GM19099 (cell line): ENCODE results near the gene CCDC88B.
A peak's percentile ranks its signal among the peaks of the same experiment; 100 is the strongest.

Experiments used
- POLR2A ChIP-seq: IDR thresholded peaks from 3 replicates; pipeline ENCODE4 v1.6.1; 2011; ENCODE audit warnings: low read depth; ENCODE audit not compliant: insufficient read length; ENCODE audit errors: extremely low read depth

Gene CCDC88B

DNA sequence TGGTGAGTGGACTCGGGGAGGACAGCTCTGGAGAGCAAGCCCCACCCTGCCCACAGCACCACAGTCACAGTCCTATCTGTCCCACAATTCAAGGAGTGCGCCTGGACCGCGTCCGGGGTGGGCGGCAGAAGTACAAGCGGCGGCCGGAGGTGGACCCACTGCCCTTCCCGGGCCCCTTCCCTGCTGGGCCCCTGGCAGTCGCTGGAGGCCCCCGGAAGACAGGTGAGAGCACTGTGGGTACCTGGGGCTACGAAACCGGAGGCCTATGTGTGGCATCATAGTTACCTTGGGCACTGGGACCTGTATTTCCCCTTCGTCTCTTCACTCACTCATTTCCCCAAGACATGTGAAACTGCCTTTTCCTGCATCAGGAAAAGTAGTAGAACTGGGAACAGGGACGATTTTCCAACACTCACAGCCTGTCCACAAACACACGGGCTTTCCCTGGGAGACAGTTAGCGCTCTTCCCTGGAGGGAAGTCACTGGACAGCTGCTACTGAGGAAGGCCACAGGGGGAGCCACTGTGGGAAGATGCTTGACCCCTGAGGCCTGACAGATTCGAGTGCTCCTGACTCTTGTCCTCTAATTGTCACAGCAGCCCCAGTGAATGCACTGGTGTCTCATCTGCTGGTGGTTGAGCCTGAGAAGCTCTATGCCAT is 25.7 kb upstream of the CCDC88B start:
- no peak for TF ChIP-seq POLR2A

DNA sequence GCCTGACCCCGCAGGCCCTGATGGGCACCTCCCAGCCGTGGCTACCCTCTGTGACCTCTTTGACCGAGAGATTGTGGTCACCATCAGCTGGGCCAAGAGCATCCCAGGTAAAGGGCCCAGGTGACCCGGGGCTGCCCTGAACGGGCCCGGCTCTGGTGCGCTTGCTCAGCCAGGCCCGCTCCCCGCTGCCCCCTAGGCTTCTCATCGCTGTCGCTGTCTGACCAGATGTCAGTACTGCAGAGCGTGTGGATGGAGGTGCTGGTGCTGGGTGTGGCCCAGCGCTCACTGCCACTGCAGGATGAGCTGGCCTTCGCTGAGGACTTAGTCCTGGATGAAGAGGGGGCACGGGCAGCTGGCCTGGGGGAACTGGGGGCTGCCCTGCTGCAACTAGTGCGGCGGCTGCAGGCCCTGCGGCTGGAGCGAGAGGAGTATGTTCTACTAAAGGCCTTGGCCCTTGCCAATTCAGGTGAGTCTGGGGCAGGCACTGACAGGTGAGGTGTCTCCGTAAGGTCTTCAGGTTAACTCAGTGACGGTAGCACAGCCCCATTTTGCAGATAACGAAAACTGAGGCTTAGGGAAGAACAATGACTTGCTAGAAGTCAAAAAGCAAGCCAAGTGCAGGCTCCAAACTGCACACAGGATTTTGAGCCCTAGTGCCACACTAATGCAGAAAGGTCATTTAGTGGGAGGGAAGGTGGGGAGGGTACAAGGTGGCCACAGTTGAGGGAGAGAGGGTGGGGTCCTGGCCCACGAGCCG is 25.0 kb upstream of the CCDC88B start:
- TF ChIP-seq POLR2A: no peak

DNA sequence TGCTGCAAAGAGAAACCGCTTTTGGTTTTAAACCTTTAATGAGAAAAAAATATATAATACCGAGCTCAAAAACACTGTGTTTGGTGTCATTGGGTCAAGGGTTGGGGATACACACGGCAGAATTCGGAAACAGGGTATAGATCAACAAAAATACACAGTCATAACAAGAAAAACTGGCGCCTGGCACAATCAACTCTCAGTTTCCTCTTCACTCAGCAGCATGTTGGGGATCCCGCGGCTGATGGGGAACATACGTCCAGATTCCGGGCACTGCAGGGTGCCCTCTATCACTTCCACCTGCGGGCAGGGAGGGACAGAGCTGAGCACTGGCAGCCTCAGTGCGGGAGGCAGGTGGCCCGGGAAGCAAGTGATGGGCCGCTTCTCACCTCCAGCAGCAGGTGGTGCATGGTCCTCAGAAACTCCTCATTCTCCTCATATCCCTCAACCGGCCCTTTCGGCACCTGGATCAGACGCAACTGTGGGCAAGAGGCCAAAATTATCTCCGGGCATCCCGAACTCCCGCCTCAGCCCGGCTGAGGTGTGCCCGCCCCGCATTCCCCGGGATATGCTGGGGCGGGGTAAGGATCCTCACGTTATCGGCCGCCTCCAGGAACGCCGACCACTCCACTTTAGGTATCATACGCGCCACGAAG is 23.2 kb upstream of the CCDC88B start:
- TF ChIP-seq POLR2A: no peak

DNA sequence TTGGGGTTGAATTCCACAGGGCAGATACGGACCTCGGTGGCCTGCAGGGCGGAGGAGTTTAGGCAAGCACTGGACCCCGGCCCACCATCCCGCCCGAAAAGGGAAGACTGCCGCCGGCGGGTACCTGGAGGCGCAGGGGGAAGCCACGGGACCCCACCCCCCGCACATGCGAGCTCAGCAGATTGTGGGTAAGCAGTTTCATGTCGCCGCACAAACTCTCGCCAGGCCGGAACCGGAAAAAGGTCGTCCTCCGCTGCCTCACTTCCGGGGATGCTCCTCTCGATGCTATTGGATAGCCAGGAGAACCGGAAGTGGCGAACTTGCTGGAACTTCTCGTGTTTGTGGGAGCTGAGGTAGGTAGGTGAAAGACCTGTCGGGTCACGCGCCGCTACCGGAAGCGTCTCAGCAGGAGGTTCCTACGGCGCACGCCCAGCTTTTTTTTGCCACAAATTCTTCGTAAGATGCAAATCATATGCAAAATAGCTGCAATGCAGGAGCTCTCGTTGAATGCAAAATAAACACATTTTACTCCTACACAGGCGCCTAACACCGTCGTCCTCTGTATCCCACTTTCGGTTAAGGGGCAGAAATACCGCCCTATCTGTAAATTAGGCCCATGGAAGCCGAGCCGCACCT is 22.6 kb upstream of the CCDC88B start, which contains the start of gene TRMT112:
Gene TRMT112, minus strand, starts transcription at position 235 of the 636 bp plus-strand sequence. Its CDS starts 33 bp downstream, at position 202.
- TF ChIP-seq POLR2A: peak; percentile 86

DNA sequence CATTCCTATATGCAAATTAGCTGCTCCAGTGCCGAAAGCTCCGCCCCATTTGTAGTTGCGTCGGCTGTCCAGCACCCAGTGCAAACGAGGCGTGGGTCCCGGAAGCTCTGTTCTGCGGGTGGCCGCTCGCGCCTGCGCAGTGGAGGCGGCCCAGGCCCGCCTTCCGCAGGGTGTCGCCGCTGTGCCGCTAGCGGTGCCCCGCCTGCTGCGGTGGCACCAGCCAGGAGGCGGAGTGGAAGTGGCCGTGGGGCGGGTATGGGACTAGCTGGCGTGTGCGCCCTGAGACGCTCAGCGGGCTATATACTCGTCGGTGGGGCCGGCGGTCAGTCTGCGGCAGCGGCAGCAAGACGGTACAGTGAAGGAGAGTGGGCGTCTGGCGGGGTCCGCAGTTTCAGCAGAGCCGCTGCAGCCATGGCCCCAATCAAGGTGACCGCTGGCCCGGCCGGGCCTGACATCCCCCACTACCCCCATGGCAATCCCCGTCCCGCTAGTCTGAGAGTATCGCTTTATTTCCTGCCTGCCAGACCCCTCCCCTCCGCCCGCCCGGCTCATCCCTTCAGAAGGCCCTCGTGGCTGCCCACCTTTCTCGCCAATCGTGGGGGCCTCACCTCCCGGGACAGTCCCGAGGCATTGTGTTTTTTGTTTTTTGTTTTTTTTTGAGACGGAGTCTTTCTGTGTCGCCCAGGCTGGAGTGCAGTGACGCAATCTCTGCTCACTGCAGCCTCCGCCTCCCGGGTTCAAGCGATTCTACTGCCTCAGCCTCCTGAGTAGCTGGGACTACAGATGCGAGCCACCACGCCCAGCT is 21.8 kb upstream of the CCDC88B start, which contains the start of gene PRDX5:
Gene PRDX5, plus strand, starts transcription at position 161 of the 805 bp plus-strand sequence. Its CDS starts 95 bp downstream, at position 256.
- peak; percentile 82 for TF ChIP-seq POLR2A

DNA sequence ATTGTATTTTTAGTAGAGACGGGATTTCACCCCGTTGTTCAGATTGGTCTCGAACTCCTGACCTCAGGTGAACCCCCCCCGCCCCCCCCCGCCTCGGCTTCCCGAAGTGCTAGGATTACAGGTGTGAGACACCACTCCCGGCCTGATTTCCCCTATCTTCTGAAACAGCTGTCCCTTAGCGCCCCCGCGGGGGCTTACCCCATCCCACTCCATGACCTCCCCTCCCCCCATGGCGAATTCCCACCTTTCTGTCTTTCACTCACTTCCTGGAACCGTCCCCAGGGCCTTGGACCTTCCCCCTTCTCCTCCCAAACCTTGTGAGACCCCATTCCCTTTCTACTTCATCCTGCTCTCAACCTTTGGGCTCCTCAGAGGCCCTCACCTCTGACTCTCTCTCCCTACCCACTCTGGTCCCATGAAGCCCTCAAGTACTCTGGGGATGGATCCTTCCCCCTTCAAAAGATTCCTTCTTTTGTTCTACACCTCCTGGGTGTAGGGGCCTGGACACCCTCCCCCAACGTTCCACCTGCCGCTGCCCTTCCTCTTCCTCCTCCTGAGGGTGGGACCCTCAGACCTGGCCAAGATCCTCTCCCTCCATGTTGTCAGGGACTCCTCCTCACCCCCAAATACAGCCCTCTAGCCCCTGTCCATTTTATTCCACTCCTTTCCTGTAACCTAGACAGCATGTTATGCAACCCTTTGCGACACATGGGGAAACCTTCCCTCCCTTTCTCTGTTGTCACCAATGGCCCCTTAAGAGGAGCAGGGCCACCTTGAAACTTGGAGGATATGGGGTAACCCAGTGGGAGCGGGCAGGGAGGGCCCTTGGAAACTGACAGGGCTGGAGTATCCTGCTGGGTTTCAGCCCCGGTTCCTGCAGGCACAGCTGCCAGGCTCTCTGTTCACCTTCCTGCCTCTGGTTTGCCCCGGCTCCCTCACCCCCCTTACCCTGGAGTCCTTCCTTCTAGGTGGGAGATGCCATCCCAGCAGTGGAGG is 20.9 kb upstream of the CCDC88B start:
- no peak for TF ChIP-seq POLR2A

DNA sequence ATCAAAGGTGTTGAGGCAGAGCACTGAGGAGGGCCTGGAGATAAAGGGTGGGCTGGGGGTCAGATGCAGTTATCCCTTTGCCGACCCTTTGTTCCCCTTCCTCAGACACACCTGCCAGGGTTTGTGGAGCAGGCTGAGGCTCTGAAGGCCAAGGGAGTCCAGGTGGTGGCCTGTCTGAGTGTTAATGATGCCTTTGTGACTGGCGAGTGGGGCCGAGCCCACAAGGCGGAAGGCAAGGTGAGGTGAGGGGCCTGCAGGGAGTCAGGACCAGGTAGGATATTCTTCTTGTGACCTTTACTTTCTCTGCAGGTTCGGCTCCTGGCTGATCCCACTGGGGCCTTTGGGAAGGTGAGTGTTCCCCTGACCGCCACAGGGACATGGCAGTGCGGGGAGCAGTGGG is 19.4 kb upstream of the CCDC88B start:
- TF ChIP-seq POLR2A: no peak

DNA sequence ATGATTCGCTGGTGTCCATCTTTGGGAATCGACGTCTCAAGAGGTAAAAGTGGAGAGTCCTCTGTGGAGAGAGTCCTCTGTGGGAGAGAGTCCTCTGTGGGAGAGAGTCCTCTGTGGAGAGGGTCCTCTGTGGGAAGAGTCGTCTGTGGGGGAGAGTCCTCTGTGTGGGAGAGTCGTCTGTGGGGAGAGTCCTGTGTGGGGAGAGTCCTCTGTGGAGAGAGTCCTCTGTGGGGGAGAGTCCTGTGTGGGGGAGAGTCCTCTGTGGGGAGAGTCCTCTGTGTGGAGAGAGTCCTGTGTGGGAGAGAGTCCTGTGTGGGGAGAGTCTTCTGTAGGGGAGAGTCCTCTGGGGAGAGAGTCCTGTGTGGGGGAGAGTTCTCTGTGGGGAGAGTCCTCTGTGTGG is 19.0 kb upstream of the CCDC88B start:
- no peak for TF ChIP-seq POLR2A

DNA sequence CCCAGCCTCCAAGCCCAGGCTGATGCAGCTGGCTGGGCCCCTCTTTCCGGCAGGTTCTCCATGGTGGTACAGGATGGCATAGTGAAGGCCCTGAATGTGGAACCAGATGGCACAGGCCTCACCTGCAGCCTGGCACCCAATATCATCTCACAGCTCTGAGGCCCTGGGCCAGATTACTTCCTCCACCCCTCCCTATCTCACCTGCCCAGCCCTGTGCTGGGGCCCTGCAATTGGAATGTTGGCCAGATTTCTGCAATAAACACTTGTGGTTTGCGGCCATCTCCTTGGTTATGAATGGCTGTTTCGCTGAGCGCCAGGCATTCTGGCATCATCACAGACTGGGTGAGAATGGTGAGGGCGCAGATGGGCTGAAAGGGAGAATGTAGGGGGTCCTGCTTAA is 18.5 kb upstream of the CCDC88B start:
- no peak for TF ChIP-seq POLR2A

DNA sequence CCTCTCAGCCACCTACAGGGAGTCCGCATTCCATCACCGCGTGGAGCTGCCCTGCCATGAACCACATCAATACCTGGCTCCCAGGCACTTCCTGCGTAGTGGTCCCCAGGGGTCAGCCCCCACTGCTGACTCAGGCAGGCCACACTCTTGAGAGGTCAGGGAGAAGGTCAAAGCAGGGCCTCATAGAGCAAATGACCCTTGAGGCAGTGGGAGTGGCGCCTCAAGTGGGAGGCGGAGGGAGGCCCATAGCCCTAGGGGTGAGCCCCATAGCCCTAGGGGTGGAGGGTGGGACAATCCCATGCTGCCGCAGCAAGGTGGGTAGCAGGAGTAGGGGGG is 17.1 kb upstream of the CCDC88B start:
- TF ChIP-seq POLR2A: no peak

DNA sequence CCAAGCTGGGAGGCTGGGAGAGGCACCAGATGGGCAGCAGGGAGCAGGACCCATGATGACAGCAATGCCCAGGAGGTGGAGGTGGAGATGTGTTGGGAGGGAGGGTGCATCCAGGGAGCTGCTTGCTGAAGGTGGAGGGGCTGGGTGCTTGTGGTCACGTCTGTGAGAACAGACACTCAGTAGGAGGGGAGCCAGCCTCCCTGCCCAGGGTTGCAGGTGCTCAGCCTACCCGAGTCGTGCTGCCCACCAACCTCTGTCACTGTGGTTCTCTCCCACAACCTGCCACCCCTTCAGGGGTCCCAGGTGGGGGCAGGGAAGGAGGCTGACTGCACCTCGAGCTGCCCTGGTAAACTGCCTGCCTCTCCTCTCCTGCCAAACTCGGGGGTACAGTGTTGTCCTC is 16.6 kb upstream of the CCDC88B start:
- TF ChIP-seq POLR2A: no peak

DNA sequence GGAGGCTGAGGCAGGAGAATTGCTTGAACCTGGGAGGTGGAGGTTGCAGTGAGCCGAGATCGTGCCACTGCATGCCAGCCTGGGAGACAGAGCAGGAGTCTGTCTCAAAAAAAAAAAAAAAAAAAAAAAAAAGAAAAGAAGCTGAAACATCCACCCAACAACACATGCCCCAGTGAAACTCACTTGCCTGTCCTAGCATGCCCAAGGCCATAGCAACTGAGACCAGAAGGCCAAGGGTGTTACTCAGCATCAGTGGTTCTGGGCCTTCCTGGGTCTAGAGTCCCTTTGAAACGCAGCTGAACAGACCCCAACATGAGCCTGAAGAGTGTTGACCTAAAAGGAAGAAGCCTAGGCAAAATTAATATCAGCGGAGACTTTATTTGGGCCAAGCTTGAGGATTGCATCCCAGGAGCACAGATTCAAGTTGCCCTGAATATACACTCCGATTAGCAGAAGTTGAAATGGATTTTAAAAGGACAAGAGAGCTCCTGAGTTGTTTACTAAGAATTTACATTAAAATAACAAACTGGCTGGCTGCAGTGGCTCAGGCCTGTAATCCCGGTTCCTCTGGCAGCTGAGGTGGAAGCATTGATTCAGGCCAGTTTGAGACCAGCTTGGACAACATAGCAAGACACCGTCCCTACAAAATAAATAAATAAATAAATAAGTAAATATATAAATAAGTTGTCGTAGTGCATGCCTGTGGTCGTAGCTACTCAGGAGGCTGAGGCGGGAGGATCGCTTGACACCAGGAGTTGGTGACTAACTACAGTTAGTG is 15.1 kb upstream of the CCDC88B start:
- no peak for TF ChIP-seq POLR2A

DNA sequence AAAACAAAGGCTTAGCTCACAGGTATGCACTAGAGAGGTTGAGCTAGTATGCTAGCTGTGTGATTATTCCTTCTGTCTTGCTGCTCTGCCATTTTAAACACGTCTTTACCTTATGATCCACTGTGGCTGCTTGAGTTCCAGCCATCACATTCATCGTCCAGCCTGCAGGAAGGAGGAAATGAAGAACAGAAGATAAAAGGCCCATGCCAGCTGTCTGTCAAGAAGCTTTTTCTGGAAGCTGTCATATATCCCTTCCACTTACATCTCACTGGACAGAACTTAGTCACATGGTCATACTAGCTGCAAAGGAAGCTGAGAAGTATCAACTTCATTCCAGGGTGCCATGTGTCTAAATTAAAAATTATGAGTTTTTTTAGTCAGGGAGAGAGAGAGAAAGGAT is 12.6 kb upstream of the CCDC88B start:
- TF ChIP-seq POLR2A: no peak
